ENCODE measurements around the gene KCNJ18. TPM values are rescaled to one million over a fixed set of nuclear protein-coding genes. Genes with fewer than 3 reads are reported as not detected.
"Not testable (repeated sequence)": the region's sequence is repeated elsewhere in the genome, so short reads cannot be mapped to it uniquely, and the experiment has no call there.

Gene KCNJ18
- total RNA-seq, 1 experiment from 2014 or later, result not detected

- H3K27me3 ChIP-seq (ENCODE audit: insufficient read depth, low read length); H3K79me1 ChIP-seq (ENCODE audit: insufficient read depth, low read depth, low read length, poor library complexity, severe bottlenecking); H2AFZ ChIP-seq (ENCODE audit: low read length); H3K79me2 ChIP-seq (ENCODE audit: insufficient read depth, low read length); H3K14ac ChIP-seq (ENCODE audit: insufficient read depth, low read length); DNase-seq; H4K20me1 ChIP-seq (ENCODE audit: control insufficient read depth, insufficient read depth, insufficient read length); H3K27ac Mint-ChIP-seq; H3K23me2 ChIP-seq (ENCODE audit: insufficient read length, low read depth, low read length, poor library complexity, severe bottlenecking); H4K5ac ChIP-seq (ENCODE audit: insufficient read length, low read depth, low read length); H2BK120ac ChIP-seq (ENCODE audit: low read depth, low read length, poor library complexity, severe bottlenecking); H3K27me3 Mint-ChIP-seq (ENCODE audit: low read depth); H2BK5ac ChIP-seq (ENCODE audit: insufficient read length, low read length); H2BK15ac ChIP-seq (ENCODE audit: low read depth, low read length); H3K9ac ChIP-seq (ENCODE audit: extremely low read depth, insufficient read length, low read length); H3T11ph ChIP-seq (ENCODE audit: low read length); H2AK5ac ChIP-seq (ENCODE audit: insufficient read length, low read length); H4K8ac ChIP-seq (replicated peaks; ENCODE audit: insufficient read length, low read depth, low read length); H2BK20ac ChIP-seq (ENCODE audit: low read depth, low read length, poor library complexity, severe bottlenecking); H3K23ac ChIP-seq (ENCODE audit: insufficient read length, low read depth, low read length); H3K4me2 ChIP-seq (ENCODE audit: insufficient read depth, insufficient read length, low read length); H3K4ac ChIP-seq (ENCODE audit: low read depth, low read length); H3K27ac ChIP-seq (ENCODE audit: insufficient read length, low read depth, low read length); H4K91ac ChIP-seq (ENCODE audit: insufficient read length, low read depth, low read length); H3K4me1 Mint-ChIP-seq; H3K56ac ChIP-seq (ENCODE audit: insufficient read length, low read depth, low read length); H3K4me3 Mint-ChIP-seq; H3K4me1 ChIP-seq (ENCODE audit: insufficient read depth, low read length); H2BK12ac ChIP-seq (ENCODE audit: insufficient read length, low read depth, low read length); H3K18ac ChIP-seq (ENCODE audit: insufficient read length, low read depth, low read length): not testable (repeated sequence)
- H3K9me3 Mint-ChIP-seq, result peaks cover 91 to 94% of the 10 kb centered on the region in 2 experiments
- peaks cover 34% of the 10 kb centered on the region for H3K9me3 ChIP-seq (ENCODE audit: control insufficient read depth, low read depth, low read length)
- H3K36me3 Mint-ChIP-seq (ENCODE audit: insufficient read depth in 1 of 3, low read depth in 3 of 3), result peaks cover 5 to 18% (median 7%) of the 10 kb centered on the region in 3 experiments; a peak in 6 of 7 replicates
- no CpG with 5 or more reads among the region's 5 CpGs for WGBS (ENCODE audit: extremely low coverage, insufficient read length, low lambda C conversion rate)
These were observed 38.8 kb downstream of the KCNJ18 start for GRCh38 chr17:21731076-21731475.

GRCh38 chr17:21733931-21734330 lies 41.6 kb downstream of the KCNJ18 start:
- H3K9me3 ChIP-seq (ENCODE audit: control insufficient read depth, low read depth, low read length), result peaks cover 47% of the 10 kb centered on the region
- not testable (repeated sequence) for H3K4ac ChIP-seq (ENCODE audit: low read depth, low read length); H3K79me2 ChIP-seq (ENCODE audit: insufficient read depth, low read length); H3K4me2 ChIP-seq (ENCODE audit: insufficient read depth, insufficient read length, low read length); H3K56ac ChIP-seq (ENCODE audit: insufficient read length, low read depth, low read length); H4K5ac ChIP-seq (ENCODE audit: insufficient read length, low read depth, low read length); DNase-seq; H3K4me1 Mint-ChIP-seq; H2BK15ac ChIP-seq (ENCODE audit: low read depth, low read length); H2BK20ac ChIP-seq (ENCODE audit: low read depth, low read length, poor library complexity, severe bottlenecking); H4K91ac ChIP-seq (ENCODE audit: insufficient read length, low read depth, low read length); H3K14ac ChIP-seq (ENCODE audit: insufficient read depth, low read length); H2BK5ac ChIP-seq (ENCODE audit: insufficient read length, low read length); H3K4me3 Mint-ChIP-seq; H3K79me1 ChIP-seq (ENCODE audit: insufficient read depth, low read depth, low read length, poor library complexity, severe bottlenecking); H3K27me3 Mint-ChIP-seq (ENCODE audit: low read depth); H2AK5ac ChIP-seq (ENCODE audit: insufficient read length, low read length); H2AFZ ChIP-seq (ENCODE audit: low read length); H4K20me1 ChIP-seq (ENCODE audit: control insufficient read depth, insufficient read depth, insufficient read length); H3K23me2 ChIP-seq (ENCODE audit: insufficient read length, low read depth, low read length, poor library complexity, severe bottlenecking); H3K27ac Mint-ChIP-seq; H3K27me3 ChIP-seq (ENCODE audit: insufficient read depth, low read length); H3T11ph ChIP-seq (ENCODE audit: low read length); H4K8ac ChIP-seq (replicated peaks; ENCODE audit: insufficient read length, low read depth, low read length); H2BK120ac ChIP-seq (ENCODE audit: low read depth, low read length, poor library complexity, severe bottlenecking); H3K27ac ChIP-seq (ENCODE audit: insufficient read length, low read depth, low read length); H3K18ac ChIP-seq (ENCODE audit: insufficient read length, low read depth, low read length); H3K9ac ChIP-seq (ENCODE audit: extremely low read depth, insufficient read length, low read length); H2BK12ac ChIP-seq (ENCODE audit: insufficient read length, low read depth, low read length); H3K23ac ChIP-seq (ENCODE audit: insufficient read length, low read depth, low read length); H3K4me1 ChIP-seq (ENCODE audit: insufficient read depth, low read length)
- no CpG with 5 or more reads among the region's 3 CpGs for WGBS (ENCODE audit: extremely low coverage, insufficient read length, low lambda C conversion rate)
- Mint-ChIP-seq H3K9me3 (peaks cover 84% of the 10 kb centered on the region in 2 experiments), H3K36me3 (ENCODE audit: insufficient read depth in 1 of 3, low read depth in 3 of 3) (peaks cover 7 to 21% (median 8%) of the 10 kb centered on the region in 3 experiments; a peak in 6 of 7 replicates)
